ENCODE measurements around the gene ANAPC2. TPM values are rescaled to one million over a fixed set of nuclear protein-coding genes. Genes with fewer than 3 reads are reported as not detected.

ANAPC2 gene
- total RNA-seq, 1 experiment from 2014 or later, result 80.9 TPM

DNA sequence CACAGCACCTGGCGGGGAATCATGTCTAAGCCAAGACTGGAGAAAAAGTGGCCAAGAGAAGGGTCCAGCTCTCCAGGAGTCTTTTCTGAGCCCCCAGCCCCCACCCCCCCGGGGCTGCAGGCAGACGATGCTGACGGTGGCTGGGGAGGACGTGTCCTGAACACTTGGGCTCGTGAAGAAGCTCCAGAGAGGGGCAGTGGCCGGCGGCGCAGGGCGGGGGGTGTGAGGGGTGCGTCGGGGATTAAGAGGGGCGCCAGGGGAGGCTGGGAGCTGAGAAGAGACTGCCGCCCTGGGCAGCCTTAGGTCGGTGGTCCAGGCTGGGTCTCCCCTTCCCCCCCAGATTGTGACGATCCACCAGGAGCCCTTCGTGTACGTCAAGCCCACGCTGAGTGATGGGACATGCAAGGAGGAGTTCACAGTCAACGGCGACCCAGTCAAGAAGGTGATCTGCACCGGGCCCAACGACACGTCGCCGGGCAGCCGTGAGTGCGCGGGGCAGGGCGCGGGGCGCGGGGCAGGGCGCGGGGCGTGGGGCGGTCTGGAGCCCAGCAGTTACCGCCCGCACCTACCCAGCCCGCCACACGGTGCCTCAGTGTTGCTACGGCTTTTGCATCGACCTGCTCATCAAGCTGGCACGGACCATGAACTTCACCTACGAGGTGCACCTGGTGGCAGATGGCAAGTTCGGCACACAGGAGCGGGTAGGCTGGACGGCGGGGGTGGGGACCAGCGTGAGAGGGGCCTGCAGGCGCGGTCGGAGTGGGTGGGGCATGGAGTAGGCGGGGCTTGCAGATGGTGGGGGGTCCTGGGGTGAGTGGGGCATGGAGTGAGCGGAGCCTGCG lies 27.4 kb downstream of the ANAPC2 start (continued):
- TF ChIP-seq NFE2L1 (CRISPR knock-in tag; IDR thresholded peaks at IDR 0.05), result no peak
- no peak for TF ChIP-seq FOXK1 (CRISPR knock-in tag; IDR thresholded peaks at IDR 0.05)

DNA sequence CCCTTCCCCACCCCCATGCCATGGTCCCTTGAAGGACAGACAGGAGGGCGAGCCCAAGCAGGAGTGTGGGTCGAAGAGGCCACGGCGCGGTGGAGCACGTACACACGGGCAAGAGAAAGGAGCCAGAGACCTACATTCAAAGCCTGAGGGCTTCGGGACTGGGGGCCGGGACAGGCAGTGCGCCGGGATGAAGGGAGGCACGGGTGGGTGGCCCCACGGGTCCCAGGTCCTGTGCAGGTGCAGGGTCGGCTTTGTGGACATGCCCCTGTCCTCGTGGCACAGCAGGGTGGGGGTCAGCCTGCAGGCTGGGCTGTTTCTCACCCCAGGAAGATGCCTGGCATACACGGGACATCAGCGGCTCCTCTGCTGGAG lies 28.3 kb downstream of the ANAPC2 start:
- peaks cover 85% of the 10 kb centered on the region for H3K27me3 Mint-ChIP-seq (ENCODE audit: low read depth)

More for the DNA sequence above, 28.3 kb downstream of the ANAPC2 start:
- H3K27ac Mint-ChIP-seq, result no peak overlapping the region
- POLR2A ChIA-PET, result no interaction called here
- no peak for ATAC-seq
- H3K36me3 Mint-ChIP-seq, result no peaks in the 10 kb centered on the region
- no peak for DNase-seq (ENCODE audit: low spot score)
- CTCF ChIA-PET, result interaction anchor here (2.0 to 3.7 kb wide), 3 partner anchors 16 to 131 kb away, joined by 4 to 40 read pairs (median 18); no protein-coding TSS in a partner anchor
- no peak for TF ChIP-seq ZNF121 (CRISPR knock-in tag; IDR thresholded peaks at IDR 0.05)
- no peak for TF ChIP-seq MAX (CRISPR knock-in tag; IDR thresholded peaks at IDR 0.05)
- TF ChIP-seq, protein P1, sequence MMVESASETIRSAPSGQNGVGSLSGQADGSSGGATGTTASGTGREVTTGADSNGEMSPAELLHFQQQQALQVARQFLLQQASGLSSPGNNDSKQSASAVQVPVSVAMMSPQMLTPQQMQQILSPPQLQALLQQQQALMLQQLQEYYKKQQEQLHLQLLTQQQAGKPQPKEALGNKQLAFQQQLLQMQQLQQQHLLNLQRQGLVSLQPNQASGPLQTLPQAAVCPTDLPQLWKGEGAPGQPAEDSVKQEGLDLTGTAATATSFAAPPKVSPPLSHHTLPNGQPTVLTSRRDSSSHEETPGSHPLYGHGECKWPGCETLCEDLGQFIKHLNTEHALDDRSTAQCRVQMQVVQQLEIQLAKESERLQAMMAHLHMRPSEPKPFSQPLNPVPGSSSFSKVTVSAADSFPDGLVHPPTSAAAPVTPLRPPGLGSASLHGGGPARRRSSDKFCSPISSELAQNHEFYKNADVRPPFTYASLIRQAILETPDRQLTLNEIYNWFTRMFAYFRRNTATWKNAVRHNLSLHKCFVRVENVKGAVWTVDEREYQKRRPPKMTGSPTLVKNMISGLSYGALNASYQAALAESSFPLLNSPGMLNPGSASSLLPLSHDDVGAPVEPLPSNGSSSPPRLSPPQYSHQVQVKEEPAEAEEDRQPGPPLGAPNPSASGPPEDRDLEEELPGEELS (CRISPR knock-in tag; IDR thresholded peaks at IDR 0.05), result no peak
- TF ChIP-seq, protein P2, sequence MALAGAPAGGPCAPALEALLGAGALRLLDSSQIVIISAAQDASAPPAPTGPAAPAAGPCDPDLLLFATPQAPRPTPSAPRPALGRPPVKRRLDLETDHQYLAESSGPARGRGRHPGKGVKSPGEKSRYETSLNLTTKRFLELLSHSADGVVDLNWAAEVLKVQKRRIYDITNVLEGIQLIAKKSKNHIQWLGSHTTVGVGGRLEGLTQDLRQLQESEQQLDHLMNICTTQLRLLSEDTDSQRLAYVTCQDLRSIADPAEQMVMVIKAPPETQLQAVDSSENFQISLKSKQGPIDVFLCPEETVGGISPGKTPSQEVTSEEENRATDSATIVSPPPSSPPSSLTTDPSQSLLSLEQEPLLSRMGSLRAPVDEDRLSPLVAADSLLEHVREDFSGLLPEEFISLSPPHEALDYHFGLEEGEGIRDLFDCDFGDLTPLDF (CRISPR knock-in tag; IDR thresholded peaks at IDR 0.05), result no peak
- TF ChIP-seq, protein P3, sequence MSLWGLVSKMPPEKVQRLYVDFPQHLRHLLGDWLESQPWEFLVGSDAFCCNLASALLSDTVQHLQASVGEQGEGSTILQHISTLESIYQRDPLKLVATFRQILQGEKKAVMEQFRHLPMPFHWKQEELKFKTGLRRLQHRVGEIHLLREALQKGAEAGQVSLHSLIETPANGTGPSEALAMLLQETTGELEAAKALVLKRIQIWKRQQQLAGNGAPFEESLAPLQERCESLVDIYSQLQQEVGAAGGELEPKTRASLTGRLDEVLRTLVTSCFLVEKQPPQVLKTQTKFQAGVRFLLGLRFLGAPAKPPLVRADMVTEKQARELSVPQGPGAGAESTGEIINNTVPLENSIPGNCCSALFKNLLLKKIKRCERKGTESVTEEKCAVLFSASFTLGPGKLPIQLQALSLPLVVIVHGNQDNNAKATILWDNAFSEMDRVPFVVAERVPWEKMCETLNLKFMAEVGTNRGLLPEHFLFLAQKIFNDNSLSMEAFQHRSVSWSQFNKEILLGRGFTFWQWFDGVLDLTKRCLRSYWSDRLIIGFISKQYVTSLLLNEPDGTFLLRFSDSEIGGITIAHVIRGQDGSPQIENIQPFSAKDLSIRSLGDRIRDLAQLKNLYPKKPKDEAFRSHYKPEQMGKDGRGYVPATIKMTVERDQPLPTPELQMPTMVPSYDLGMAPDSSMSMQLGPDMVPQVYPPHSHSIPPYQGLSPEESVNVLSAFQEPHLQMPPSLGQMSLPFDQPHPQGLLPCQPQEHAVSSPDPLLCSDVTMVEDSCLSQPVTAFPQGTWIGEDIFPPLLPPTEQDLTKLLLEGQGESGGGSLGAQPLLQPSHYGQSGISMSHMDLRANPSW (CRISPR knock-in tag; conservative IDR thresholded peaks at IDR 0.05; ENCODE audit: low read depth), result no peak
- no peak for TF ChIP-seq NR3C1 (CRISPR knock-in tag; conservative IDR thresholded peaks at IDR 0.05; ENCODE audit: low read depth)
- TF ChIP-seq JAZF1 (CRISPR knock-in tag; IDR thresholded peaks at IDR 0.05), result no peak
- no peak for TF ChIP-seq ZMAT4 (CRISPR knock-in tag; IDR thresholded peaks at IDR 0.05)
- no peak for TF ChIP-seq CREB1 (CRISPR knock-in tag; IDR thresholded peaks at IDR 0.05)
- TF ChIP-seq, protein P4, sequence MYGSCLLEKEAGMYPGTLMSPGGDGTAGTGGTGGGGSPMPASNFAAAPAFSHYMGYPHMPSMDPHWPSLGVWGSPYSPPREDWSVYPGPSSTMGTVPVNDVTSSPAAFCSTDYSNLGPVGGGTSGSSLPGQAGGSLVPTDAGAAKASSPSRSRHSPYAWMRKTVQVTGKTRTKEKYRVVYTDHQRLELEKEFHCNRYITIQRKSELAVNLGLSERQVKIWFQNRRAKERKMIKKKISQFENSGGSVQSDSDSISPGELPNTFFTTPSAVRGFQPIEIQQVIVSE (CRISPR knock-in tag; IDR thresholded peaks at IDR 0.05; ENCODE audit: borderline replicate concordance), result no peak
- TF ChIP-seq ZNF138 (CRISPR knock-in tag; conservative IDR thresholded peaks at IDR 0.05), result no peak
- no peak for TF ChIP-seq ZNF512 (CRISPR knock-in tag; IDR thresholded peaks at IDR 0.05; ENCODE audit: borderline replicate concordance)
- no peak for TF ChIP-seq FOXJ3 (CRISPR knock-in tag; IDR thresholded peaks at IDR 0.05; ENCODE audit: borderline replicate concordance)
- no peak for TF ChIP-seq EMX1 (CRISPR knock-in tag; IDR thresholded peaks at IDR 0.05)
- TF ChIP-seq HMGA2 (CRISPR knock-in tag; IDR thresholded peaks at IDR 0.05), result no peak
- TF ChIP-seq, protein P5, sequence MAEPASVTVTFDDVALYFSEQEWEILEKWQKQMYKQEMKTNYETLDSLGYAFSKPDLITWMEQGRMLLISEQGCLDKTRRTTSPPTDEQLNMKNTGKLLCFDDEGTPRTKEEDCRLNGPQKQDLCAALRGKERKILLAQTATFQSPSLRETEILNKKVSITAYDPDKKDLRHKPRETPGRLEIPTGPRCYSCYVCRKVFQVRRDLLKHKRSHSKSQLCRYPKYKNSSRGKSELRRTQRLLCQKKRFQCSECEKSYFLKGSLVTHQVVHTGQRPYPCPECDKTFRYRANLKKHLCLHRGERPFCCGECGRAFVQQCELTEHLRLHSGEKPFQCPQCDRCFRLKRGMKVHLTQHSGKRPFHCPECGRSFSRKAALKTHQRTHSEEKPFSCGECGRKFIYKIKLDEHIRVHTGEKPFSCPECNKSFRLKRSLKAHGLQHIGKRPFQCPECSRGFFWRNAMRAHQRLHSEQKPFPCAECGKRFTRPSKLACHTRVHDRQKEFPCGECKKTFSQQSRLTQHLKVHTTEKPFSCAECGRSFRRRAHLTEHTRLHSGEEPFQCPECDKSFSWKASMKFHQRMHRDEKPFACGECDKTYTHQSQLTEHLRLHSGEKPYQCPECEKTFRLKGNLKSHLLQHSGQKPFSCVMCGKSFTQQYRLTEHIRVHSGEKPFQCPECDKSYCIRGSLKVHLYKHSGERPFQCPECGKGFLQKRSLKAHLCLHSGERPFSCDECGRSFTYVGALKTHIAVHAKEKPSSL (CRISPR knock-in tag; conservative IDR thresholded peaks at IDR 0.05), result no peak
- no peak overlapping the region for H3K4me3 Mint-ChIP-seq
- H3K9me3 Mint-ChIP-seq, result no peaks in the 10 kb centered on the region
- H3K4me1 Mint-ChIP-seq, result no peaks in the 10 kb centered on the region

Measured in WTC11 (cell line).